NCI-H187 (cell line): ENCODE results near the gene GAL3ST1.

Source experiments
- DNase-seq, 2 experiments: peaks; one replicate each; lab custom pipeline; 2025; lab: John Stamatoyannopoulos, UW

GAL3ST1 gene

GRCh38 chr22:30531651-30532608 lies 42.5 kb downstream of the GAL3ST1 start:
- DNase-seq = no peak

- DNase-seq = no peak
Measured at GRCh38 chr22:30526656-30527055, 47.8 kb downstream of the GAL3ST1 start.

GRCh38 chr22:30523646-30524489 lies 50.6 kb downstream of the GAL3ST1 start:
- no peak for DNase-seq

GRCh38 chr22:30521368-30522156 lies 52.9 kb downstream of the GAL3ST1 start:
- no peak for DNase-seq

- no peak for DNase-seq
Measured at GRCh38 chr22:30519842-30520425, 54.5 kb downstream of the GAL3ST1 start.

GRCh38 chr22:30516731-30517130 lies 57.7 kb downstream of the GAL3ST1 start:
- no peak for DNase-seq

GRCh38 chr22:30516273-30516672 lies 58.2 kb downstream of the GAL3ST1 start:
- DNase-seq = no peak

- no peak for DNase-seq
Measured at GRCh38 chr22:30514252-30514651, 60.2 kb downstream of the GAL3ST1 start.

- no peak for DNase-seq
Measured at GRCh38 chr22:30513462-30513861, 61.0 kb downstream of the GAL3ST1 start.

- no peak for DNase-seq
Measured at GRCh38 chr22:30511911-30512310, 62.6 kb downstream of the GAL3ST1 start.

- DNase-seq = no peak
Measured at GRCh38 chr22:30511109-30511508, 63.4 kb downstream of the GAL3ST1 start.

- no peak for DNase-seq
Measured at GRCh38 chr22:30508216-30508615, 66.2 kb downstream of the GAL3ST1 start.

- DNase-seq = no peak
Measured at GRCh38 chr22:30507670-30508069, 66.8 kb downstream of the GAL3ST1 start.

GRCh38 chr22:30506507-30506968 lies 67.9 kb downstream of the GAL3ST1 start:
- DNase-seq = no peak
